Colon (tissue), 2 donors: ENCODE measurements around the gene RALGPS1.
"Not testable (repeated sequence)": the region's sequence is repeated elsewhere in the genome, so short reads cannot be mapped to it uniquely, and the experiment has no call there.

Experiments used
- FAIRE-seq: peaks from 2 replicates; lab custom pipeline; 2012; peaks lifted over from hg19 to GRCh38; lab: Jason Lieb, UNC
- donor health status: control.
- donor health status: control.

Gene RALGPS1

GRCh38 chr9:126989847-126990842, 75.6 kb downstream of the RALGPS1 start:
- no peak for FAIRE-seq

- no peak for FAIRE-seq
Measured at GRCh38 chr9:126991183-126991582, 76.6 kb downstream of the RALGPS1 start.

DNA sequence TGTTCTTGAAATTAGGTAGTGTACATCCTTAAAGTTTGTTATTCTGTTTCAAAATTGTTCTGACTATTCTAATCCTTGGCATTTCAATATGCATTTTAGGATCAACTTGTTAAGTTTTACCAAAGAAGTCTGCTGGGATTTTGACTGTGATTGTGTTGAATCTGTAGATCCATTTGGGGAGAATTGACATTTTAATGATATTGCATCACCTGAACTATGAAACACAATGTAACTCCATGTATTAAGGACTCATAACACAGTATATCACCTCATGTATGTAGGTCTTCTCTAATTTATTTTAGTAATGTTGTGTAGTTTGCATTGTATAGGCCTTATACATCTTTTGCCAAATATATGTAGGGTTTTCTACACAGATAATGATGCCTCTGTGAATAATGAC, 77.8 kb downstream of the RALGPS1 start:
- no peak for FAIRE-seq

- FAIRE-seq: no peak
Measured at GRCh38 chr9:126999315-127000068, 84.9 kb downstream of the RALGPS1 start.

DNA sequence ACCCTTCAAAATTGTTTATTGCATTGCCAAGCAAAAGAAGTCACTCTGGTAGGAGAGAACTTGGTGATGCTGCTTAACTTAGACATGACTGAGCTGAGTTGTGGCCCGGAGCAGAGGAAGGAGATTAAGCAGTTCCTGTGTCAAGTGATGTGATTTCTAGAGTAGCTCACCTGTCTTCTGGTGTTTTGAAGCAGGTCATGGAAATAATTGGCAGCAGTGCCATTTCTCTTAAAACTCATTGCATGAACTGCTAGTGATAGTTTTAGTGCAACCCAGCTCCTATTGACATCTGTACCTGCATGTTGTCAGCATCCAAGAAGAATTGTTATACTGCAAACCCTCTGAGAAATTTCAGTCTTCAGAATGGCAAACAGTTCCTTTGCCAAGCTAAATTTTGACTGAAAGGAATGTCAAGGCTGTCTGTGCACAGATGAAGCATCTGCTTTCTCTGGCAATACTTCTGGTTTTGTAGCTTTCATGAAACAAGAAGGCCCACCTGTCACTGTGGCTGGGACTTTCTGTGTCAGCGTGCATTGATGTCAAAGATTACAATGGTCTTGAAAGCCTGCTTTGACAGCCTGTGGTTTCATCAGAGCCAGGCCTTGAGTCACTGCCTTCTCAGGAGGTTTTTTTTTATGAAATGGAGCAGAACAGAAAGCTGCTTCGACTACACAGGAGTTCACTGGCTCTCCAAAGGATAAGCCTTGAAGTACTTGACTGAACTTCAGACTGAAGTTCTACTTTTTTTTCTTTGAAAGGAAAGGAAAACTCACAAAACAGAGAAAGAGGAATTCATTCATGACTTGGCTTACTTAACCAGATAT, 90.6 kb downstream of the RALGPS1 start:
- no peak for FAIRE-seq

GRCh38 chr9:127005770-127006314, 91.3 kb downstream of the RALGPS1 start:
- no peak for FAIRE-seq

- FAIRE-seq: no peak
Measured at GRCh38 chr9:127007638-127008037, 93.1 kb downstream of the RALGPS1 start.

- no peak for FAIRE-seq
Measured at GRCh38 chr9:127008076-127008475, 93.5 kb downstream of the RALGPS1 start.

- FAIRE-seq: no peak
Measured at GRCh38 chr9:127011772-127012171, 97.2 kb downstream of the RALGPS1 start.

GRCh38 chr9:127012250-127012649, 97.7 kb downstream of the RALGPS1 start:
- no peak for FAIRE-seq

DNA sequence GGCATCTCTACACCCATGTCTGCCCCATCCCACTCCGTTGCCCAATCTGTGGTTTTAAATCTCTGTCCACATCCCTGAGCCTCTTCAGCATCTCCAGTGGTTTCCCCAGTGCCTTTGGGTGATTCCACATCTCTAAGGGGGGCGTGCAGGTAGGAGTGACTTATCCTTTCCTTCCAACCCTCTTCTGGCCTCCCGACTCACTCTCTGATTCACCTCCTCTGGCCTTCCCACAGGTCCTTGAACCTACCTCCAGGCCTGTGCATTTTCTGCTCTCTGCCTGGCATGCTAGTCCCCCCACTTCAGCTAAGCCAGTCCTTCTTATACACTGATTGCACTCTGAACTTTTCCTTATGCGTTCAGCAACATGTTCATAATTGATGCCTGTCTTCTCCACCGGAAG, 99.0 kb downstream of the RALGPS1 start:
- FAIRE-seq: no peak

GRCh38 chr9:127014216-127014909, 99.8 kb downstream of the RALGPS1 start:
- no peak for FAIRE-seq

DNA sequence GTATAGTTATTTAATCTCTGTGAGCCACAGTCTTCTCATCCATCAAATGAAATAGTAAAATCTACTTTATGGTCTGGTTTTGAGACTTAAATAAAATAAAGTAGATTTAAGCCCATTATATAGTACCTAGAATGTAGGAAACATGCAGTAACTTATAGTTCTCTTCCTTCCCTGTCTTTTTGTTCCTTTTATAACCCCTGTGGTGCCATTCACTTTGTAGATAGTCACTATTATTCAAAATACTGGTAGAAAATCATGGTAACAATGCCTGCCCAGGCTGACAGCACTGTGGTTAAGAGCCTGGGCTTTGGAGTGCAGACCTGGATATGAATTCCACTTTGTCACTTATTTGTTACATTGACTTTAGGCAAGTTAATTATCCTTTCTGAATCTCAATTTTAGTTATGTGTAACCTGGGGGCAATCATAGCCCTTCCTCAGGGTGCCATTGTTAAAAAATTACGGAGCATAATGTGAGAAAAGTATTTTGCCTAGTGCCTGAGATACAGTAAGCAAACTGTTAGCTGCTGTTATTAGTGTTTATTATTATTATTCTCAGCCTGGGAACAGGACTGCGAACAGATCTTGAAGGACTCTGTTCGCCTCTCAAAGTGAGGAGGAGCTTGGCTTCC, 100.4 kb downstream of the RALGPS1 start:
- FAIRE-seq: no peak

- no peak for FAIRE-seq
Measured at GRCh38 chr9:127015921-127016512, 101.4 kb downstream of the RALGPS1 start.

GRCh38 chr9:127017979-127018378, 103.4 kb downstream of the RALGPS1 start:
- FAIRE-seq: not testable (repeated sequence)

DNA sequence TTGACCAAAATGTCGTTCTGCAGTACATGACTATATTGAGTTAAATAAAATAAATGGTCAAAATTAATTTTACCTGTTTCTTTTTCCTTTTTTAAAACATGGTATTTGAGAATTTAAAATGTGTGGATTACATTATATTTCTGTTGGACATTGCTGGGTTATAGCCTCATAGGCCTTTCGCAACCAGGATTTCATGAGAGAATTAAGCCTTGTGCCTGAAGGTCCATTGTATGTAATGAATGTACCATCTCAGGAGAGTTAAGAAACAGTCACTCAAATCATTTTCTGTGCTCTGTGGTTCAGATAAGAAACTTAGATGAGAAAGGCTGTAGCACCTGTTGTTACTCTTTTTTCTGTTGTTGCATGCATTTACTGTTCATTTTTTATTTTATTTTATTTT, 104.4 kb downstream of the RALGPS1 start:
- FAIRE-seq: no peak

DNA sequence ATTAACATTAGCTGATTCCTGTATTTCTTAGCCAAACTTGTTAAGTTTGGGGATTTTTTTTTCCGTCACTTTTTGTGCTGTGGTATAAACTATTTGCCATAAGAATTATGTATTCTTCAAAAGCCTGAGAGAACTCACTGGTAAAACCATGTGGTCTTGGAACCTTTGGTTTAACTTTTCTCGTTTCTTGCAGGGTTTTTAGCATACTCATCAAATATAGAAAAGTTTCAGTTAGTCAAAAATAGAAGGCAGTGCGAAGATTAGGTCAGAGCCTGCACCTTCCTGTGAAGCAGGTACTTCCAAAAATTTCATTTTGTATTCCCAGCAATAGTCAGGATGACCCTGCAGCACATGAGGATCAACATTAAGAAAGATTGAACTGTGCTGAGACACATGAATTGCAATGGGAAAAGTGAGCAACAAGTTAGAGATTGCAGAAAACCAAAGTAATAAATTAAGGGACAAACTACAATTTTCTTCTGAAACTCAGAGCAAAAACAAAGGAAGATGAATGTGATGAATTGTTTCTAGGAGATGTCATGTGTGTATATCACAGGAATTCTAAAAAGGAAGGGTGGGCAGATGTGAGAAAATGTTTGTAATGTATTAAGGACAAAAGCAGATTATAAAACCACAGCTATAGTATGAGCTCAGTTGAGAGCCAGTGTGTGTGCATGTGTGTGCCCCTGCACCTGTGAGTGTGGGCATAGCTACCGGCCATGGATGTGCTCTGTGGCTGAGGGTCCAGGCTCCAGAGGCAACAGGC, 105.6 kb downstream of the RALGPS1 start:
- FAIRE-seq: no peak

- no peak for FAIRE-seq
Measured at GRCh38 chr9:127020802-127021078, 106.2 kb downstream of the RALGPS1 start.

- no peak for FAIRE-seq
Measured at GRCh38 chr9:127021664-127022363, 107.2 kb downstream of the RALGPS1 start.
